Lower leg skin (tissue), 4 donors: ENCODE measurements around the gene PTGIS. TPM values are rescaled to one million over a fixed set of nuclear protein-coding genes. Genes with fewer than 3 reads are reported as not detected.

Experiments used
- DNase-seq, 2 donors: peaks; one replicate each; pipeline ENCODE4 v3.0.0-alpha.2; 2019; ENCODE audit warnings: low spot score in 2 of 2
- H3K4me3 ChIP-seq: fragments of 200-600 bp; sonication (generic); 2 replicates; pipeline ENCODE4 v1.5.1; 2017; ENCODE audit warnings: mild to moderate bottlenecking, low read depth; ENCODE audit not compliant: poor library complexity, severe bottlenecking
- CTCF ChIP-seq, 3 donors: fragments of 450-650 bp; IDR thresholded peaks; one replicate each; pipeline ENCODE4 v1.5.1; 2016; ENCODE audit warnings: antibody characterized with exemption in 3 of 3, mild to moderate bottlenecking in 3 of 3, moderate library complexity in 2 of 3
- POLR2A ChIP-seq, 2 donors: fragments of 450-650 bp; IDR thresholded peaks; one replicate each; pipeline ENCODE4 v1.6.1; 2016 to 2017; ENCODE audit warnings: antibody characterized with exemption in 2 of 2, mild to moderate bottlenecking in 1 of 2, moderate library complexity in 1 of 2
- WGBS, 2 donors: methylation state at CpG; one replicate each; pipeline ENCODE4 v1.1.5; 2018; 5-methylcytosine and 5-hydroxymethylcytosine counted together
- intact Hi-C: fragments of 100-400 bp; cut with DNase I; formaldehyde crosslinking; loops from one replicate; pipeline ENCODE4 v1.15.0; 2023; ENCODE audit warnings: low total_unique reads
- total RNA-seq, 4 donors: library from RNA; depleted of rRNA; stranded (reverse); fragments of >200 nt; gene quantifications; one replicate each; pipeline ENCODE4 v1.1.0, GENCODE V29; 2016

The PTGIS gene
- total RNA-seq, 4 donors from 2014 or later, result 2.3 to 13.3 (median 9.1) TPM

- no peak overlapping the region for H3K4me3 ChIP-seq
- intact Hi-C loops, result no loop called here
- WGBS, 2 donors, result 81 to 82% methylated on average over 5 of the region's 5 CpGs
- TF ChIP-seq POLR2A (IDR thresholded peaks at IDR 0.05) (no peak), CTCF (IDR thresholded peaks at IDR 0.05) (no peak)
- DNase-seq, result no peak
Observed at GRCh38 chr20:49518576-49518975, 49.4 kb downstream of the PTGIS start.

GRCh38 chr20:49517805-49518100, 50.2 kb downstream of the PTGIS start:
- WGBS, 2 donors, result 78 to 91% methylated on average over 4 of the region's 4 CpGs
- no peak for DNase-seq
- no peak overlapping the region for H3K4me3 ChIP-seq
- no peak for TF ChIP-seq POLR2A (IDR thresholded peaks at IDR 0.05)
- TF ChIP-seq CTCF (IDR thresholded peaks at IDR 0.05), result no peak
- intact Hi-C loops, result no loop called here

- WGBS, 2 donors, result 80 to 85% methylated on average over 17 of the region's 17 CpGs
- no peak overlapping the region for H3K4me3 ChIP-seq
- TF ChIP-seq CTCF (IDR thresholded peaks at IDR 0.05) (no peak), POLR2A (IDR thresholded peaks at IDR 0.05) (no peak)
- intact Hi-C loops, result no loop called here
- no peak for DNase-seq
Observed at GRCh38 chr20:49516916-49517804, 50.8 kb downstream of the PTGIS start.

- H3K4me3 ChIP-seq, result no peak overlapping the region
- no peak for DNase-seq
- intact Hi-C loops, result no loop called here
- WGBS, 2 donors, result 37 to 39% methylated on average over 3 of the region's 3 CpGs
- TF ChIP-seq CTCF (IDR thresholded peaks at IDR 0.05) (no peak), POLR2A (IDR thresholded peaks at IDR 0.05) (no peak)
Observed at GRCh38 chr20:49515586-49515985, 52.4 kb downstream of the PTGIS start.

GRCh38 chr20:49513517-49513916, 54.4 kb downstream of the PTGIS start:
- intact Hi-C loops, result no loop called here
- TF ChIP-seq POLR2A (IDR thresholded peaks at IDR 0.05), result no peak
- no peak for DNase-seq
- 81 to 97% methylated on average over 2 of the region's 2 CpGs for WGBS, 2 donors
- no peak overlapping the region for H3K4me3 ChIP-seq

GRCh38 chr20:49513009-49513408, 54.9 kb downstream of the PTGIS start:
- WGBS, 2 donors, result 92 to 96% methylated on average over 10 to 11 of the region's 11 CpGs

More at GRCh38 chr20:49513009-49513408, 54.9 kb downstream of the PTGIS start:
- DNase-seq, result no peak
- no peak overlapping the region for H3K4me3 ChIP-seq
- TF ChIP-seq POLR2A (IDR thresholded peaks at IDR 0.05), result no peak
- no peak for TF ChIP-seq CTCF (IDR thresholded peaks at IDR 0.05)
- intact Hi-C loops, result no loop called here
